Urinary bladder (tissue), 4 donors: ENCODE data around the gene ACVR1B. TPM values are rescaled to one million over a fixed set of nuclear protein-coding genes. Genes with fewer than 3 reads are reported as not detected.
A peak's percentile ranks its signal among the peaks of the same experiment; 100 is the strongest.

Experiments used
- DNase-seq: peaks from one replicate; pipeline ENCODE4 v3.0.0-alpha.2; 2015; ENCODE audit errors: extremely low spot score
- H3K27ac ChIP-seq: one replicate; pipeline ENCODE4 v1.5.1; 2013; ENCODE audit warnings: low read depth, mild to moderate bottlenecking, moderate library complexity
- H3K36me3 ChIP-seq: one replicate; pipeline ENCODE4 v1.6.1; 2013; ENCODE audit warnings: mild to moderate bottlenecking, moderate library complexity; ENCODE audit not compliant: insufficient read depth
- H3K4me1 ChIP-seq: one replicate; pipeline ENCODE4 v1.6.1; 2013; ENCODE audit warnings: mild to moderate bottlenecking, moderate library complexity; ENCODE audit not compliant: insufficient read depth
- H3K4me3 ChIP-seq: one replicate; pipeline ENCODE4 v1.5.1; 2013; ENCODE audit warnings: low read depth, low read length
- WGBS: extraction: QIAGEN DNeasy Blood & Tissue Kit; methylation state at CpG from one replicate; pipeline ENCODE4 v1.1.7; 2013; 5-methylcytosine and 5-hydroxymethylcytosine counted together
- polyA plus RNA-seq: library from polyadenylated mRNA; stranded (reverse); fragments of 200-250 nt; gene quantifications from one replicate; pipeline ENCODE4 v1.2.3, GENCODE V29; 2013
- total RNA-seq: library from RNA; depleted of rRNA; stranded (reverse); fragments of >200 nt; gene quantifications from one replicate; pipeline ENCODE4 v1.2.3, GENCODE V29; 2014
- donor health status: healthy with polysubstance abuse.
- donor health status: healthy.

ACVR1B gene
- total and polyA plus RNA-seq, 2 donors, result 9.5 to 14.8 TPM

DNA sequence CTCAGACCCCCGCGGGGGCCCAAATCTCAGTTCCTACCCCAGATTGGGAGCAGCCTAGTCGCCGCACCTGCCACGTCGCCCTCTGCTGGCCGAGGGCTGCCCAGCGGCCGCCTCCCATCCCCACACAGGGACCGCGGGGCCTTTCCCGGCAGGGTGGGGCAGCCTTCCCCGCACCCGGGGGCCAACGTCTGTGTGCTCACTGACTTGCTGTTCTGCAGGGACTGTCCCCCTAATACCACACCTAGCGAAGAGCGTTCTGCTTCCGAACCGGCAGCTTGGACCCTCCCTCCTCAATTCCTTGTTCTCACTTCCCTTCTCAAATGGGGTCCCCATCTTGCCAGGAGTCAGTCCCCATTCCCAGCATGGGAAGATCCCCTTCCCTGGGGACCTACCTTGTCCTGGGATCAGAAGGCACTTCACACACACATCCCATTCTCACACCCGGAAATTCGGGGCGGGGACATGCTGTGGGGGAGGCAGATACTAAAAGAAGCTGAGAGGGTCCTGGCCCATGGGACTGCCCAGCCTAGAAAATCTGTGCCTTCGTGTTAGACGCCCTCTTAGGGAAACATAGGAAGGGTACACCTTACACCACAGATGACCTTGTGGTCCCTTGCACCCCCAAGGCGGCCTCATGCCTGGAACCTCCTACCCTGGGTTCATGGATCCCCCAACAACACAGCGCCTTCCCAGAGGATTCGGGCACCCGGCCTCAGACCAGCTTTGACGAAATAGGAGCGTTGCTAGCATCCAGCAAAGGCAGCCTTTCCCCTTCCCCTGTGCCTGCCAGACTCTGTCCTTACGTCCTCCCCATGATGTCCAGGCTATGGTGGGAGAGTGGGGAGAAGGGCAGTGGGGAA, 27.8 kb upstream of the ACVR1B start:
- Histone ChIP-seq H3K27ac (no peak overlapping the region), H3K4me3 (no peak overlapping the region), H3K4me1 (no peaks in the 10 kb centered on the region), H3K36me3 (no peaks in the 10 kb centered on the region)
- no peak for DNase-seq
- WGBS, result 27% methylated on average over 31 of the region's 31 CpGs

DNA sequence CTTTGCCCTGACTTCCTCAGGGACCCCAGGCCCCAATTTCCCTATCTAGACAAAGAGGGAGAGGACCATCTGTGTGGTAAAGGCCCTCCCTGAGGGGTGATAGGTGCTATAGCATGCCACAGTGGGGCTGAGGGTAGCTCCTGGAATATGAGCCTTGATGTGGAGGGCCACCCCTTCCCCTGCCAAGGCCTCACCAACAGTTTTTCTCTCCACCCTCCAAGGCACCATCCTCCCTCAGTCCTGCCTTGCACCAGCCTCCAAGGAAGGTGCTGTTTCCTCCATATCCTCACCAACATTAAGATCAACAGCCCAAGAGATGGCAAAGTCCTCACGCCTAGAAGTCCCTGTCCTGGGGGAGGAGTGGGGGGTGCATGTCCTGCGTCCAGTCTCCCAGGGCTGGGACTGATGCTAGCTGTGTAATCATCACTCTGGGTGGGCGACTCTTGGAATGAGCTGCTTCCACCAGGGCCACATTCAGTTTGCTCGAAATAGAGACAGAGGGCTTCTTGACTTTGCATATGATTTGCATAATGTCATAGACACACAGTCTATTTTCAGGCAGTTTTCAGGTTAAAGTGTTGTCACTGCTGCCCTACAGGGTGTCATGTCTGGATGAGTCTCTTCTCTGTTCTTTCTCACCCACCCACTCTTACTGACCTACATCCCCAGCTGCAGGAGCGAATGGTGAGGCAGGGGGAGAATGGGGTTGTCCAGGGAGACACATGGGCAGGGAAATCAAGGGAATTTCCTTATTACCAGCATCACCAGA, 26.8 kb upstream of the ACVR1B start:
- Histone ChIP-seq H3K4me1 (no peaks in the 10 kb centered on the region), H3K4me3 (no peak overlapping the region), H3K36me3 (no peaks in the 10 kb centered on the region), H3K27ac (no peak overlapping the region)
- DNase-seq, result no peak
- 83% methylated on average over 5 of the region's 5 CpGs for WGBS

DNA sequence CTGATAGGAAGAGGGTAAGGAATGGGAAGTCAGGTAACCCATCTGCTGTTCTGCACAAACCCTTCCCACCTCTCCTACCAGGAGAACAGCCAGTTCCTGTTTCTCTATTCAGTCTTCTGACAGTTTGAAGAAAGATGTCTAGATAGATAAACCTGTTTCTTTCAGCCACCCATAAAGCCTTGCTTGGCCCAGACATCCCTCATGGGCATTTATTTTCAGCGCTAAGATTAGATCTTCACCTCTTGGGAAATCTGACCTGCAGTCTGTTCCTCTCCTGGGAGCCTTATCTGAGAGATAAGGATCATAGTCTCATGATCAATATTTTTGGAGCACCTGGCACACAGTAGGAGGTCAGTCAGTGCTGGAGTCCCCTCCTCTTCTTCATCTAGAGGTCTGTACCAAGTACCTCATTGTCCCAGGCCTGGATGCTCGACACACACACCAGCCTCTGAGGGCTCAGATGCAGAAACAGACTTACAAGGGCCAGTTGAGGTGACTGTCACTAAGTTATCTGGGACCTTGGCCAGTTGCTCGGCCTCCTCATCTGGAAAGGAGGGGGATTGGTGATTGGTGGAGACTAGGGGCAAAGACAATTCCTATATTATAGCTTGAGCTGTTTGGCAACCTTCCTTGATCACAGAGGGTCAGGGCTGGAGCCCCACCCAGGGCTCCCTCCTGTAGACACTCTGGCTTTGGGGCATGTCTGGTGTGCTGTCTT, 26.0 kb upstream of the ACVR1B start:
- no peak overlapping the region for H3K4me3 ChIP-seq
- no peaks in the 10 kb centered on the region for H3K36me3 ChIP-seq
- no peaks in the 10 kb centered on the region for H3K4me1 ChIP-seq
- DNase-seq, result no peak
- H3K27ac ChIP-seq, result no peak overlapping the region
- 71% methylated on average over 3 of the region's 3 CpGs for WGBS

DNA sequence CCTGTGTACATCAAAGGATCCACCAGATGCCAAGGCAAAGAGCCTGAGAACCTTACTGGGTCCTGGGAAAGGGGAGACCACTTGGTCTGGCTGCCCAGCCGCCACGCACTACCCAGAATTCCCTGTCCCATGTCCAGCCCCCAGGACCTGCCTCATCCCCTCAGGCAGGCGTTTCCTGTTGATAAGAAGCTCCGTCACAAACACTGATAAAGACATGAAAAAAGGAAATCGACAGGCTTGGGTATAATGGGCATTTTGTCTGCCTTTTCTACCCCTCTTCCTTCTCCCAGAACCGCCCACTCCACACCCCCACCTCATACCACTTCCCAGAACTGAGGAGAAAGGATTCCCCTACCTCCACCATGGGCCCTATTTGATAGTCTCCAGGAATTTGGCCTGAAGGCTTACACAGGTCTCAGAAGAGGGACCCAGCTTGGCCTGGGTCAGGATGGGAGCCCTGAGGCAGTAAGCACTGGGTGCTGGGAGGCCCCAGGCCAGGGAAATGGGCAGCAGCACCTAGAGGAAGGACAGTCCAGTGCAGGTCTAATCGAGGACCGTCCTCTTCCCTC, 25.4 kb upstream of the ACVR1B start:
- H3K36me3 ChIP-seq, result no peaks in the 10 kb centered on the region
- WGBS, result 62% methylated on average over 8 of the region's 8 CpGs
- no peak for DNase-seq
- no peaks in the 10 kb centered on the region for H3K4me1 ChIP-seq
- no peak overlapping the region for H3K27ac ChIP-seq
- no peak overlapping the region for H3K4me3 ChIP-seq

DNA sequence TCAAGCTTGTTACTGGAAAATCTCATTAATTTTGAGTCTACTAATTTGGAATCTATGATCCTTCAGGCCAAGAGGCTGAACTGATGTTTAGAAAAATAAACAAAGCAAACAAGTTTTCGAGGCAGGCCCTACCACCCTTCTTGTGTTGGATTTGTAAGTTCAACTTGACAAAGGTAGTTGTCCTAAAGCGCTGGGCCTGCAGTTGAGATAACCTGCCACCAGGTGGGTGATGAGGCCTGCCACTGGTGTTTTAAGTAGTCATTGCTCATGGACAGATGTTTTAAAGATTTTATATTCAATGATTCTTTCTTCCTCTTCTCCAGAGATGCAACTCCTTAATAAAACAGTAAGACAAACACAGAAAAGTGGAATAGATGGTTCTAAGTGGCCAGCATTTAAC, 24.8 kb upstream of the ACVR1B start:
- Histone ChIP-seq H3K27ac (no peak overlapping the region), H3K4me3 (no peak overlapping the region), H3K4me1 (no peaks in the 10 kb centered on the region), H3K36me3 (no peaks in the 10 kb centered on the region)
- WGBS, result 97% methylated on average over 2 of the region's 2 CpGs
- DNase-seq, result no peak

DNA sequence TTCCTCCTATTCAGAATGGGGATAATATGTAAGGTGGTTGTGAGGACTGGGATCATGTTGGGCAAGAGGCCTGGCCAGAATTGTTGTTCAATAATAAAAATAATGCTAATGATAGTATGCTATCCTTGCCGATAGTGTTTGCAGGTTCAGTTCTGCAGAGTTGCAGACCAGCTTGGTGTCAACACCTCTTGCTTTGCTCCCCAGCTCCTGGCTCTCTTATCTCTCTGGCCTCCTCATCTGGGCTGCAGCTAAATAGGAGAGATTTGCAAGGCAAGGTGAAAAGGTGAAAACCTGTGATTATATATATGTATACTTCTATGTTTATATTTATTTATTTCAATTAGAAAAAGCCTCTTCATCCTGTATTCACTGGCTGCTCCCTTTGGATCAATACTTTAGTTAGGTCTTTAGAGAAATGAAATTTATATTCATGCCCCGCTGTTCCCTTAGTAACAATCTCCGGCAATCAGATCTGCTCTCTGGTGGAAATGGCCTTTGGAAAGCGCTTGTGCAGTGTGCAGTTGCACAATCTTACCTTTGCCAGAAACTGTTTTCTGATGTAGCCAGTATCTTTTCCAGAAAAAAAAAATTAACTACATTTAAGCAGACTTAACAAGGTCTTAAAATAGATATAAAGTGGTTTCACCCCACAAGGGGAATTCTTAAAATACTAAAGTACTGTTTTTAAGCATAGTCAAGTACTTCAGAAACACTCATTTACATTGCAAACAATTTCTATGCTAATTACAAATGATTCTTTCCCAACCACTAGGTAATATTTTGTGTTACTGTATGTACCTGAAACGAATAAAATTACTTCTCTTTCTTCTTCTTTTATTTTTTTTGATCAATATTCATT, 19.1 kb upstream of the ACVR1B start:
- no peak overlapping the region for H3K27ac ChIP-seq
- no peak overlapping the region for H3K4me3 ChIP-seq
- WGBS, result 68% methylated on average over 5 of the region's 5 CpGs
- H3K36me3 ChIP-seq, result no peaks in the 10 kb centered on the region
- H3K4me1 ChIP-seq, result no peaks in the 10 kb centered on the region
- no peak for DNase-seq

- H3K4me3 ChIP-seq, result no peak overlapping the region
- WGBS, result 94% methylated on average over 4 of the region's 4 CpGs
- no peak for DNase-seq
- no peaks in the 10 kb centered on the region for H3K36me3 ChIP-seq
- H3K4me1 ChIP-seq, result no peaks in the 10 kb centered on the region
- no peak overlapping the region for H3K27ac ChIP-seq
Measured at GRCh38 chr12:51934080-51934479, 17.4 kb upstream of the ACVR1B start.

DNA sequence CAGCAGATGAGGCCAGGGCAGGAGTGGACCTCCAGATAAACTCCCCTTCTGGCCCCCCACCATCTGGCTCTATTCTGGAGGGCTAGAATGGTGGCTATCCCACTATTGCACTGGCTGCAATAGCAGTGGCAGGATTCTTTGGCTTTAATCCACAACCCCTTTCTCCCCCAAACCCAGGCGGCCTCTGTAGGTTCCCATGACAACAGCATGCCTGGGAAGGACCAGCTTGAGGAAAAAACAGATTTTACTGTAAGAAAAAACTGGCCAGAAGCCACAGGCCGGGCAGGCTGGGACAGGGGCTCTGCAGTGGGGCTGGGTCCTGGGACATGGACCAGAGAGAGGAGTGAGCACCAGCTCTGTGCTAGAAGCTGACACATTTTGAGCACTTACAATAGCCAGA, 13.6 kb upstream of the ACVR1B start:
- no peak for DNase-seq
- WGBS, result 56% methylated on average over 2 of the region's 2 CpGs

GRCh38 chr12:51938726-51939125, 12.8 kb upstream of the ACVR1B start:
- DNase-seq, result no peak

More for the DNA sequence above, 13.6 kb upstream of the ACVR1B start:
- Histone ChIP-seq H3K4me3 (no peak overlapping the region), H3K36me3 (no peaks in the 10 kb centered on the region), H3K4me1 (no peaks in the 10 kb centered on the region), H3K27ac (no peak overlapping the region)

DNA sequence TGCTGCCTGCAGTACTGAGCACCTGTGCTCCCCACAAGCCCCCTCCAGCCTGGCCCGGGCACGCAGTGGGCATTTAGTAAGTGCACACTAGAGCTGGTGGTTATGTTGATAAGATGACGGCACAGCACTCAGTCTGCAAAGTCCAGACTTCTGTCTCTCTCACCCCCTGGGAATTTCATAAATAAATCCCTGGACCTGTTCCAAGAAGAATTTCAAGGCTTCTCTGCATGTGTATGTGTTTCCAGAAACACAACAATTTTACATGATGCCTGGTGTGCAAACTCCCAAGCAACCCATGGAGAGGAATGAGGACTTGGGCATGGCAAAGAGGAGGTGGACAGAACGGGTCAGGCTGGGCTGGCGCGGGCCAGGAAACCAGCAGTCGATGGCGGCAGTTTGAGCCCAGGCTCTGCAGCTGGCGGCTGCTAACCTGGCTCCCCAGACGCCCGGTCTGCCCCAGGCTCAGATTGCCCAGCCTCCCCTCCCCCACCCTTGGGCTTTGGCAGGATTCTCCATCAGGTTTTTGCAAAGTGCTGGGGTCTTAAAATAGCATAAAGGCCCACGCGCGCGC, 10.4 kb upstream of the ACVR1B start:
- DNase-seq, result no peak
- Histone ChIP-seq H3K4me3 (no peak overlapping the region), H3K4me1 (no peaks in the 10 kb centered on the region), H3K36me3 (no peaks in the 10 kb centered on the region), H3K27ac (no peak overlapping the region)
- 25% methylated on average over 15 of the region's 15 CpGs for WGBS

More at GRCh38 chr12:51938726-51939125, 12.8 kb upstream of the ACVR1B start:
- Histone ChIP-seq H3K4me3 (no peak overlapping the region), H3K36me3 (no peaks in the 10 kb centered on the region), H3K27ac (no peak overlapping the region), H3K4me1 (no peaks in the 10 kb centered on the region)
- WGBS, result 94% methylated on average over 6 of the region's 6 CpGs

DNA sequence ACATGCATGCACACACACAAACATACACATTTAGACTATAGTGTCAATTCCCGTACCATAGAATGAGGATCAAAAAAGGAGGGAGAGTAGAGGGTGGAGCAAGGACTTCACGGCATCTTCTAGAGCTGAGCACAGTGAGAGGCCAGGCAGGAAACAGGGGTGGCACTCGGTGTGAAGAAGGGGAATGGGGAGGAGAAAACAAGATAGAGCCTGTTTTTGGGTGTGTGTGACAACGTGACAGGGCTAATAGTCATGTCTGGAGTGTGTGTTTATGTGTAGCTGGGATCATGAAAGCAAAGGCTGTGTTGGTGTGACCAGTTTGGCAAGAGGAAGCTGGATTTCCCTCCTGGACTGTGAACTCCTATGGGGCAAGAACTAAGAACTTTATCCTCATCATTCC, 9.9 kb upstream of the ACVR1B start:
- no peak for DNase-seq
- WGBS, result 39% methylated on average over 4 of the region's 4 CpGs
- no peak overlapping the region for H3K27ac ChIP-seq

DNA sequence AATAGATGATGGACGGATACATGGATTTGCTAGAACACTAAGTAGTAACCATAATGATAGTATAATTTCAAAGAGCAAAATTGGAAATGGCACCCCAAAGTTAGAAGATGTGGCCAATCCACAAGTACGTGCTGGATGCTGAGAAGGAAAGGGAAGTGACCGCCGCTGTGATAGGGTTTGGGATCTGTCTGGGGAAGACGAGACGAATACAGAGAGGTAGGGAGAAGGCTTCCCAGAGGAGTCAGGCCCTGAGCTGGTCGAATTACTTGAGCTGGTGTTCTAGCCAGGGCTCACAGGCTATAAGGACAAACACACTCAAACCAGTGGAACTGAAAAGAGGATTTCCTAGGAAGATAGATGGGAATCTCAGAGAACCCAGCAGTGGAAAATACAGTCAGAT, 9.4 kb upstream of the ACVR1B start:
- no peak for DNase-seq
- Histone ChIP-seq H3K27ac (peak overlapping the region; percentile 31), H3K36me3 (no peaks in the 10 kb centered on the region), H3K4me1 (no peaks in the 10 kb centered on the region), H3K4me3 (no peak overlapping the region)
- 93% methylated on average over 7 of the region's 7 CpGs for WGBS

More for the DNA sequence above, 9.9 kb upstream of the ACVR1B start:
- Histone ChIP-seq H3K4me3 (no peak overlapping the region), H3K36me3 (no peaks in the 10 kb centered on the region), H3K4me1 (no peaks in the 10 kb centered on the region)
